Stimulated activated CD4-positive, alpha-beta T cell treated with anti-CD3 and anti-CD28 coated beads, Interleukin-4, amount 100 ng/mL, for 4 hours (primary cell): ENCODE measurements around the gene ATP5F1D.

Experiments used
- DNase-seq, 2 experiments: peaks; one replicate each; pipeline ENCODE4 v3.0.0-alpha.2; 2020

Gene ATP5F1D

GRCh38 chr19:1259876-1260748 lies 18.6 kb downstream of the ATP5F1D start:
- peak; percentile 52 to 55 for DNase-seq

- DNase-seq: peak; percentile 96 to 98
These were observed 19.4 kb downstream of the ATP5F1D start for GRCh38 chr19:1260749-1261537.

- DNase-seq: no peak
These were observed 19.9 kb downstream of the ATP5F1D start for GRCh38 chr19:1261538-1261797.

GRCh38 chr19:1261798-1262622 lies 20.5 kb downstream of the ATP5F1D start:
- DNase-seq: no peak

GRCh38 chr19:1262623-1263123 lies 21.1 kb downstream of the ATP5F1D start:
- DNase-seq: no peak

- DNase-seq: no peak
These were observed 21.6 kb downstream of the ATP5F1D start for GRCh38 chr19:1263188-1263587.

- no peak for DNase-seq
These were observed 23.5 kb downstream of the ATP5F1D start for GRCh38 chr19:1264801-1265614.

GRCh38 chr19:1265615-1266128 lies 24.1 kb downstream of the ATP5F1D start:
- peak; percentile 34 to 50 for DNase-seq

- DNase-seq: peak; percentile 80 to 81
These were observed 24.8 kb downstream of the ATP5F1D start for GRCh38 chr19:1266129-1266915.

GRCh38 chr19:1266916-1267476 lies 25.4 kb downstream of the ATP5F1D start:
- DNase-seq: peak; percentile 45 to 67

GRCh38 chr19:1267477-1268225 lies 26.1 kb downstream of the ATP5F1D start:
- no peak for DNase-seq

GRCh38 chr19:1268226-1269064 lies 26.9 kb downstream of the ATP5F1D start:
- no peak for DNase-seq

- peak; percentile 99 for DNase-seq
These were observed 27.5 kb downstream of the ATP5F1D start, which contains the start of gene CIRBP for GRCh38 chr19:1269065-1269477. TSS of gene CIRBP (plus strand) at chr19:1269332. CDS start at chr19:1270934, 1,602 bp downstream.

GRCh38 chr19:1269478-1270212 lies 28.1 kb downstream of the ATP5F1D start:
- DNase-seq: peak; percentile 83

GRCh38 chr19:1270213-1270853 lies 28.8 kb downstream of the ATP5F1D start:
- DNase-seq: no peak

GRCh38 chr19:1270854-1271527 lies 29.4 kb downstream of the ATP5F1D start:
- DNase-seq: no peak
